Tibial nerve (tissue), 4 donors: ENCODE data around the gene PPP4R4.

ENCODE experiments used
- EP300 ChIP-seq, 2 donors: sonication (generic); formaldehyde crosslinking; IDR thresholded peaks; one replicate each; pipeline ENCODE4 v1.6.1; 2017; ENCODE audit warnings: antibody characterized with exemption in 2 of 2, mild to moderate bottlenecking in 1 of 2
- POLR2A ChIP-seq, 2 donors: fragments of 450-650 bp; IDR thresholded peaks; one replicate each; pipeline ENCODE4 v1.6.1; 2017; ENCODE audit warnings: antibody characterized with exemption in 2 of 2, mild to moderate bottlenecking in 2 of 2, moderate library complexity in 2 of 2
- TF ChIP-seq, protein P1 (sequence below), 5 experiments: fragments of 200-600 bp in 3 of 5; fragments of 450-650 bp in 2 of 5; sonication (generic) in 3 of 5; IDR thresholded peaks; one replicate each; pipeline ENCODE4 v1.5.1; 2016 to 2019; ENCODE audit warnings: antibody characterized with exemption in 5 of 5, mild to moderate bottlenecking in 3 of 5, moderate library complexity in 2 of 5

DNA sequence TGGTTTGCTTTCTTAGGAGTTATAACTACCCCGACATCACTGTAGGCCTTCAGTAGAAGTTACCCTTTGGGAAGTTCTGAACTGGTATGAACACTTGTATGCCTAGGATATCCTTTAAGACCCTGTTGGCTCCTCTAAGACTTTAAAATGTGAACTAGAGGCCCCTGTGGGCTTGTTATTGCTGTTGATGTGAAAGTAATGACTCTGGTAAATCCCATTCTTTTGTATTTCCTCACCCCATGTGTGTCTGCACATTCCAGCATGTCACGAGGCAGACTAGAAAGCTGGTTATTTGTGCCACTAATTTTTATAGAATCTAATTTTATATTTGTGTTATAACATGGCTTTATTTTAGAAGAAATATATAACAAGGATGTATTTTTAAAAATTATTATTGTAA lies 70.1 kb downstream of the PPP4R4 start:
- TF ChIP-seq, protein P1, sequence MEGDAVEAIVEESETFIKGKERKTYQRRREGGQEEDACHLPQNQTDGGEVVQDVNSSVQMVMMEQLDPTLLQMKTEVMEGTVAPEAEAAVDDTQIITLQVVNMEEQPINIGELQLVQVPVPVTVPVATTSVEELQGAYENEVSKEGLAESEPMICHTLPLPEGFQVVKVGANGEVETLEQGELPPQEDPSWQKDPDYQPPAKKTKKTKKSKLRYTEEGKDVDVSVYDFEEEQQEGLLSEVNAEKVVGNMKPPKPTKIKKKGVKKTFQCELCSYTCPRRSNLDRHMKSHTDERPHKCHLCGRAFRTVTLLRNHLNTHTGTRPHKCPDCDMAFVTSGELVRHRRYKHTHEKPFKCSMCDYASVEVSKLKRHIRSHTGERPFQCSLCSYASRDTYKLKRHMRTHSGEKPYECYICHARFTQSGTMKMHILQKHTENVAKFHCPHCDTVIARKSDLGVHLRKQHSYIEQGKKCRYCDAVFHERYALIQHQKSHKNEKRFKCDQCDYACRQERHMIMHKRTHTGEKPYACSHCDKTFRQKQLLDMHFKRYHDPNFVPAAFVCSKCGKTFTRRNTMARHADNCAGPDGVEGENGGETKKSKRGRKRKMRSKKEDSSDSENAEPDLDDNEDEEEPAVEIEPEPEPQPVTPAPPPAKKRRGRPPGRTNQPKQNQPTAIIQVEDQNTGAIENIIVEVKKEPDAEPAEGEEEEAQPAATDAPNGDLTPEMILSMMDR (IDR thresholded peaks at IDR 0.05), result no peak
- TF ChIP-seq POLR2A (IDR thresholded peaks at IDR 0.05), result no peak
- TF ChIP-seq EP300 (IDR thresholded peaks at IDR 0.05), result no peak
